ENCODE data around the gene ITIH6.
"Not testable (repeated sequence)": the region's sequence is repeated elsewhere in the genome, so short reads cannot be mapped to it uniquely, and the experiment has no call there.

Gene ITIH6

GRCh38 chrX:54776061-54776460 lies 22.0 kb downstream of the ITIH6 start:
- no peaks in the 10 kb centered on the region for H3K36me3 ChIP-seq (replicated peaks)
- no peak for DNase-seq
- no peak overlapping the region for H3K4me3 ChIP-seq (ENCODE audit: low read depth, low read length)
- H3K27ac ChIP-seq: no peak overlapping the region
- in situ Hi-C loops (cut with HindIII; ENCODE audit: low pct_ligation_motif_present, low sequenced_read_pairs): no loop called here
- no peaks in the 10 kb centered on the region for H3K27me3 ChIP-seq (replicated peaks)
- TF ChIP-seq, protein P1, sequence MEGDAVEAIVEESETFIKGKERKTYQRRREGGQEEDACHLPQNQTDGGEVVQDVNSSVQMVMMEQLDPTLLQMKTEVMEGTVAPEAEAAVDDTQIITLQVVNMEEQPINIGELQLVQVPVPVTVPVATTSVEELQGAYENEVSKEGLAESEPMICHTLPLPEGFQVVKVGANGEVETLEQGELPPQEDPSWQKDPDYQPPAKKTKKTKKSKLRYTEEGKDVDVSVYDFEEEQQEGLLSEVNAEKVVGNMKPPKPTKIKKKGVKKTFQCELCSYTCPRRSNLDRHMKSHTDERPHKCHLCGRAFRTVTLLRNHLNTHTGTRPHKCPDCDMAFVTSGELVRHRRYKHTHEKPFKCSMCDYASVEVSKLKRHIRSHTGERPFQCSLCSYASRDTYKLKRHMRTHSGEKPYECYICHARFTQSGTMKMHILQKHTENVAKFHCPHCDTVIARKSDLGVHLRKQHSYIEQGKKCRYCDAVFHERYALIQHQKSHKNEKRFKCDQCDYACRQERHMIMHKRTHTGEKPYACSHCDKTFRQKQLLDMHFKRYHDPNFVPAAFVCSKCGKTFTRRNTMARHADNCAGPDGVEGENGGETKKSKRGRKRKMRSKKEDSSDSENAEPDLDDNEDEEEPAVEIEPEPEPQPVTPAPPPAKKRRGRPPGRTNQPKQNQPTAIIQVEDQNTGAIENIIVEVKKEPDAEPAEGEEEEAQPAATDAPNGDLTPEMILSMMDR (IDR thresholded peaks at IDR 0.05; ENCODE audit: low read depth, low read length, missing control alignments): no peak

- H3K27me3 ChIP-seq (replicated peaks); in situ Hi-C loops (cut with HindIII; ENCODE audit: low pct_ligation_motif_present, low sequenced_read_pairs); H3K36me3 ChIP-seq (replicated peaks); H3K4me3 ChIP-seq (ENCODE audit: low read depth, low read length); H3K27ac ChIP-seq: not testable (repeated sequence)
- peak; percentile 27 for DNase-seq
Measured at GRCh38 chrX:54774391-54775094, 23.5 kb downstream of the ITIH6 start.

DNA sequence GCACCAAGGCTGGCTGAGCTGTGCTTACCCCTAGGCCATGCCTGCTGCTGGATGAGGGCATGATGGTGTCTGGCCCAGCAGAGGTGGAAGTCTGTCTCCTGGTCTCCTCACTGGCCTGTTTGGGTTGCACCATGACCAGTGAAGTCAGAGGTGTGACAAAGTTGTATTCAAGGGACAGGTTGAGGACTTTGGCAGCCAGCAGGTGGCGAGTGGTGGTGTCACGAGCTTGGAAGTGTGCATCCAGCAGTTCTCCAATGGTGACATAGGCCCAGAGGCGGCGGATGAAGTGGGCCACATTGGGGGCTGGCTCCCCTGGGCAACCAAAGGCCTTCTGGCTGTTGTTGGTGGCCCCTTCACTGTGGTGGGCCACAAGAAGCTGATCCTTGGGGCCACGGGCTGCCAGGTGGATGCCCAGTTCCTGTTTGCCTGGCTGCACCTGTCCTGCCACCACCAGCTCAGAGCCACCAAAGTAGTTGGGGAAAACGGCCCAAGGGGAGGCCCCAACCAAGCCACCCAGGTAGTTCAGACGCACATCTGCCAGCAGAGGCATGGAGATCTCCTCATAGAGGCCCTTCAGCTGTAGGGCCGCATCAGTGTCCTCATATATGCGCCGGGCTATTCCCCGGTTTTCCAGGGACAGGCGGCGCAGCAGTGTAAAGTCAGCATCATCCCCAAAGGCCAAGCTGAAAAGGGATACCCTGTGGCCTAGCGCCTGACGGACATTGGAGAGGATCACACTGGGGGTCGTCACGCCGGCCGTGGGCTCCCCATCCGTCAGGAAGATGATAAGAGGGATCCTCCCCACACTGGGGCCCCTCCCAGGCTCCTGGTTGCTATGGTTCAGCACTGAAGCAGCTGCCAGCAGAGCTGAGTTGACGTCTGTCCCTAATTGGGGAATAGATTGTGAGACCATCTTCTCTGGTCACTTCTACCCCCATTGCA lies 39.7 kb downstream of the ITIH6 start:
- in situ Hi-C loops (cut with HindIII; ENCODE audit: low pct_ligation_motif_present, low sequenced_read_pairs): no loop called here
- no peak overlapping the region for H3K4me3 ChIP-seq (ENCODE audit: low read depth, low read length)
- H3K27ac ChIP-seq: no peak overlapping the region
- no peaks in the 10 kb centered on the region for H3K36me3 ChIP-seq (replicated peaks)
- DNase-seq: no peak
- TF ChIP-seq, protein P1 (IDR thresholded peaks at IDR 0.05; ENCODE audit: low read depth, low read length, missing control alignments): no peak
- no peaks in the 10 kb centered on the region for H3K27me3 ChIP-seq (replicated peaks)

GRCh38 chrX:54754854-54755253 lies 43.2 kb downstream of the ITIH6 start:
- Histone ChIP-seq H3K27me3 (replicated peaks) (no peaks in the 10 kb centered on the region), H3K4me3 (ENCODE audit: low read depth, low read length) (no peak overlapping the region), H3K27ac (no peak overlapping the region), H3K36me3 (replicated peaks) (no peaks in the 10 kb centered on the region)
- TF ChIP-seq, protein P1 (IDR thresholded peaks at IDR 0.05; ENCODE audit: low read depth, low read length, missing control alignments): no peak
- no peak for DNase-seq
- in situ Hi-C loops (cut with HindIII; ENCODE audit: low pct_ligation_motif_present, low sequenced_read_pairs): no loop called here

DNA sequence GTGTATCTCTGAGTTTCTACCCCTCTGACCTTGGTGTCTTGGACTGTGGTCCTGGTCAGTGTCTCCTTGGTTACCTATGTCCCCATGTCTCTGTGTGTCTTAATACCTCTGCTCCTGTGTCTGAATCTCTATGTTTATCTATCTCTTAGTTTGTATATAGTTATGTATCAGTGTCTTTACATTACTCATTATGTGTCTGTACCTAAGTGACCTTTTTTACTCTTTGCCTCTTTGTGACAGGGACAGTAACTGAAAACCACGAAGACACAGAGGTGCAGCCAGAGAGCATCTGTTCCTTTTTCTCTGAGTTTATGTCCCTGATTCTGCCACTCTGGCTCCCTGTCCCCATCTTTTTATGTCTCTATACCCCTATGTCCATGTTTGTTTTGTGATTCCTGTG lies 49.4 kb downstream of the ITIH6 start:
- no peak for DNase-seq
- in situ Hi-C loops (cut with HindIII; ENCODE audit: low pct_ligation_motif_present, low sequenced_read_pairs): no loop called here
- no peaks in the 10 kb centered on the region for H3K36me3 ChIP-seq (replicated peaks)

More for the DNA sequence above, 49.4 kb downstream of the ITIH6 start:
- no peaks in the 10 kb centered on the region for H3K27me3 ChIP-seq (replicated peaks)
- H3K4me3 ChIP-seq (ENCODE audit: low read depth, low read length): no peak overlapping the region
- no peak overlapping the region for H3K27ac ChIP-seq
- TF ChIP-seq, protein P1 (IDR thresholded peaks at IDR 0.05; ENCODE audit: low read depth, low read length, missing control alignments): no peak
